Mesodermal cell (in vitro differentiated cells): Measurements from ENCODE around the gene C2orf72.

Experiments used
- H3K27ac ChIP-seq: 2 replicates; pipeline ENCODE4 v1.7.0; 2013; ENCODE audit warnings: mild to moderate bottlenecking, low read depth, low read length, moderate library complexity; ENCODE audit not compliant: severe bottlenecking
- H3K36me3 ChIP-seq: 2 replicates; pipeline ENCODE4 v1.7.1; 2013; ENCODE audit warnings: mild to moderate bottlenecking, low read length, moderate library complexity; ENCODE audit not compliant: control insufficient read depth, insufficient read depth
- H3K4me1 ChIP-seq: one replicate; pipeline ENCODE4 v1.7.1; 2013; ENCODE audit warnings: mild to moderate bottlenecking, low read length; ENCODE audit not compliant: insufficient read depth, control insufficient read depth, poor library complexity, severe bottlenecking
- H3K4me3 ChIP-seq: 2 replicates; pipeline ENCODE4 v1.7.0; 2013; ENCODE audit warnings: low read length, control low read depth, mild to moderate bottlenecking; ENCODE audit not compliant: insufficient read depth, poor library complexity, severe bottlenecking; ENCODE audit errors: extremely low read depth
- H3K9me3 ChIP-seq: 2 replicates; pipeline ENCODE4 v1.7.1; 2013; ENCODE audit warnings: mild to moderate bottlenecking, low read length, moderate library complexity; ENCODE audit not compliant: control insufficient read depth
- WGBS, 2 experiments: methylation state at CpG; one replicate each; pipeline ENCODE4 v1.1.5; 2013; ENCODE audit warnings: missing lambda C conversion rate in 2 of 2; ENCODE audit not compliant: insufficient coverage in 2 of 2; 5-methylcytosine and 5-hydroxymethylcytosine counted together

Gene C2orf72

GRCh38 chr2:231043796-231044195 lies 6.5 kb downstream of the C2orf72 start:
- 100% methylated on average over 1 of the region's 4 CpGs; no CpG with 5 or more reads in 1 of the 2 experiments for WGBS, 2 experiments
- Histone ChIP-seq H3K27ac (no peak overlapping the region), H3K4me3 (no peak overlapping the region), H3K36me3 (no peaks in the 10 kb centered on the region), H3K9me3 (no peaks in the 10 kb centered on the region), H3K4me1 (peaks cover 9% of the 10 kb centered on the region)

- H3K27ac ChIP-seq = no peak overlapping the region
- H3K4me1 ChIP-seq = peaks cover 9% of the 10 kb centered on the region
- no peaks in the 10 kb centered on the region for H3K36me3 ChIP-seq
- no peaks in the 10 kb centered on the region for H3K9me3 ChIP-seq
- H3K4me3 ChIP-seq = no peak overlapping the region
- WGBS, 2 experiments = 87 to 89% methylated on average over 5 of the region's 5 CpGs
Observed at GRCh38 chr2:231046916-231047273, 9.6 kb downstream of the C2orf72 start.

GRCh38 chr2:231047274-231047922 lies 10.1 kb downstream of the C2orf72 start:
- peaks cover 9% of the 10 kb centered on the region for H3K4me1 ChIP-seq
- no peak overlapping the region for H3K27ac ChIP-seq
- H3K4me3 ChIP-seq = no peak overlapping the region
- no peaks in the 10 kb centered on the region for H3K36me3 ChIP-seq
- no peaks in the 10 kb centered on the region for H3K9me3 ChIP-seq
- WGBS, 2 experiments = 77 to 82% methylated on average over 7 of the region's 8 CpGs

GRCh38 chr2:231047923-231048915 lies 10.9 kb downstream of the C2orf72 start:
- 89 to 90% methylated on average over 8 to 9 of the region's 10 CpGs for WGBS, 2 experiments
- no peak overlapping the region for H3K4me3 ChIP-seq
- H3K27ac ChIP-seq = peak overlapping the region; percentile 29
- H3K36me3 ChIP-seq = no peaks in the 10 kb centered on the region
- H3K9me3 ChIP-seq = no peaks in the 10 kb centered on the region
- peaks cover 9% of the 10 kb centered on the region for H3K4me1 ChIP-seq

GRCh38 chr2:231049286-231050017 lies 12.1 kb downstream of the C2orf72 start:
- Histone ChIP-seq H3K36me3 (no peaks in the 10 kb centered on the region), H3K4me1 (peaks cover 9% of the 10 kb centered on the region), H3K4me3 (no peak overlapping the region), H3K9me3 (no peaks in the 10 kb centered on the region), H3K27ac (no peak overlapping the region)
- 87 to 93% methylated on average over 5 of the region's 12 CpGs for WGBS, 2 experiments

GRCh38 chr2:231050018-231050901 lies 12.9 kb downstream of the C2orf72 start:
- H3K4me1 ChIP-seq = peaks cover 9% of the 10 kb centered on the region
- H3K4me3 ChIP-seq = no peak overlapping the region
- H3K36me3 ChIP-seq = no peaks in the 10 kb centered on the region
- peak overlapping the region; percentile 25 for H3K27ac ChIP-seq
- H3K9me3 ChIP-seq = no peaks in the 10 kb centered on the region
- WGBS, 2 experiments = 83 to 91% methylated on average over 6 to 7 of the region's 9 CpGs

- Histone ChIP-seq H3K36me3 (no peaks in the 10 kb centered on the region), H3K9me3 (no peaks in the 10 kb centered on the region), H3K4me3 (no peak overlapping the region), H3K27ac (no peak overlapping the region), H3K4me1 (peaks cover 9% of the 10 kb centered on the region)
- 92 to 93% methylated on average over 4 of the region's 5 CpGs for WGBS, 2 experiments
Observed at GRCh38 chr2:231051116-231051515, 13.8 kb downstream of the C2orf72 start.

GRCh38 chr2:231052494-231053451 lies 15.4 kb downstream of the C2orf72 start:
- H3K4me1 ChIP-seq = peaks cover 3% of the 10 kb centered on the region
- H3K36me3 ChIP-seq = no peaks in the 10 kb centered on the region
- H3K27ac ChIP-seq = no peak overlapping the region
- peak overlapping the region; percentile 43 for H3K4me3 ChIP-seq
- 14 to 21% methylated on average over 54 of the region's 62 CpGs for WGBS, 2 experiments
- no peaks in the 10 kb centered on the region for H3K9me3 ChIP-seq

GRCh38 chr2:231053846-231054245 lies 16.5 kb downstream of the C2orf72 start:
- WGBS, 2 experiments = 86 to 94% methylated on average over 6 of the region's 6 CpGs
- Histone ChIP-seq H3K9me3 (no peaks in the 10 kb centered on the region), H3K4me3 (no peak overlapping the region), H3K27ac (no peak overlapping the region), H3K36me3 (no peaks in the 10 kb centered on the region), H3K4me1 (peaks cover 8% of the 10 kb centered on the region)
